Stimulated activated CD8-positive, alpha-beta memory T cell treated with anti-CD3 and anti-CD28 coated beads, Interleukin-12 subunit alpha, Interleukin-12 subunit beta, amount 100 ng/mL, for 4 hours (primary cell): ENCODE data around the gene PPP4R1.
"Not testable (repeated sequence)": the region's sequence is repeated elsewhere in the genome, so short reads cannot be mapped to it uniquely, and the experiment has no call there.

Source experiments
- DNase-seq: peaks from one replicate; pipeline ENCODE4 v3.0.0-alpha.2; 2020; ENCODE audit warnings: low read depth

Gene PPP4R1, protein sequence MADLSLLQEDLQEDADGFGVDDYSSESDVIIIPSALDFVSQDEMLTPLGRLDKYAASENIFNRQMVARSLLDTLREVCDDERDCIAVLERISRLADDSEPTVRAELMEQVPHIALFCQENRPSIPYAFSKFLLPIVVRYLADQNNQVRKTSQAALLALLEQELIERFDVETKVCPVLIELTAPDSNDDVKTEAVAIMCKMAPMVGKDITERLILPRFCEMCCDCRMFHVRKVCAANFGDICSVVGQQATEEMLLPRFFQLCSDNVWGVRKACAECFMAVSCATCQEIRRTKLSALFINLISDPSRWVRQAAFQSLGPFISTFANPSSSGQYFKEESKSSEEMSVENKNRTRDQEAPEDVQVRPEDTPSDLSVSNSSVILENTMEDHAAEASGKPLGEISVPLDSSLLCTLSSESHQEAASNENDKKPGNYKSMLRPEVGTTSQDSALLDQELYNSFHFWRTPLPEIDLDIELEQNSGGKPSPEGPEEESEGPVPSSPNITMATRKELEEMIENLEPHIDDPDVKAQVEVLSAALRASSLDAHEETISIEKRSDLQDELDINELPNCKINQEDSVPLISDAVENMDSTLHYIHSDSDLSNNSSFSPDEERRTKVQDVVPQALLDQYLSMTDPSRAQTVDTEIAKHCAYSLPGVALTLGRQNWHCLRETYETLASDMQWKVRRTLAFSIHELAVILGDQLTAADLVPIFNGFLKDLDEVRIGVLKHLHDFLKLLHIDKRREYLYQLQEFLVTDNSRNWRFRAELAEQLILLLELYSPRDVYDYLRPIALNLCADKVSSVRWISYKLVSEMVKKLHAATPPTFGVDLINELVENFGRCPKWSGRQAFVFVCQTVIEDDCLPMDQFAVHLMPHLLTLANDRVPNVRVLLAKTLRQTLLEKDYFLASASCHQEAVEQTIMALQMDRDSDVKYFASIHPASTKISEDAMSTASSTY

DNA sequence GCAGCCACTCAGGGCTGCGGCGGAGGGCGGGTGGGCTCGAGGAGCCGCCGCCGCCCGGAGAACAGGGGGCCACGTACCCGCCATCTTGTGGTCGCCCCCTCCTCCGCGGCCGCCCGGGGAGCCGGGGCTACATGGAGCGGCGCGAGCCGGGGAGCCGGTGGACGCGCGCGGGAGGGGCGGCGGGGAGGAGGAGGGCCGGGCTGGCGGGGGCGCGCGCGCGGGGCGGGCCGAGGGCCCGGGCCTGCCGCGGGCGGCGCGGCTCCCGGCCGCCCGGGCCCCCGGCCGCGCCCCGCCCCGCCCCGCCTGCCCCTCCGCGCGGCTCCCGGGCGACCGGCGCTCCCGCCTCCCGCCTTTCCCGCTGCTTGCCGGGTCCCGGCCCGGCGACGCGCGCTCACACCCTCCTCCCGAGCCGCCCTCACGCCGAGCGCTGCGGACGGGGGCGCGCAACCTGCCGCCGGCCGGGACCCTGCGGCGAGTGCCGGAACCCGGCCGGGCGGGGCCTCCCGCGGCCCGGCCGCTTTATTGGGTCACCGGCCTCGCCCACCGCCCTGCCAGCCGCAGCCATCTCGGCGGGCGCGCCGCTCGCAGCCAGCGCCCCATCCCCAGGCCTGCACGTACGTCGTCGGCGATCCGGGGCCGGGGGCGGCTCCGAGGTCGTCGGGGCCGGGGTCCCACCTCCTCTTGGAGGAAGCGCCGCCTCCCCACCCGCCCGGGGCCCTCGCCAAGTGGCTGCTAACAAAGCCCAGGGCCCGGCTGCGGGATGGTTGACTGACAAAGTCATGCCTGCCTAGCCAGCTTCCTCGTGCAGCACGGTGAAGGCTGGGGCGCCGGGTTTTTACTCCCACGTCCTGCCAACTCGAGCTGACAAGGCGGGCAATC is at the start of gene PPP4R1:
Gene PPP4R1 (minus strand): TSS at position 159 of the 879 bp plus-strand sequence. CDS start 75 bp downstream, at position 84.
- peak; percentile 57 for DNase-seq

- no peak for DNase-seq
Measured at GRCh38 chr18:9663377-9663776, 49.0 kb upstream of the PPP4R1 start.

DNA sequence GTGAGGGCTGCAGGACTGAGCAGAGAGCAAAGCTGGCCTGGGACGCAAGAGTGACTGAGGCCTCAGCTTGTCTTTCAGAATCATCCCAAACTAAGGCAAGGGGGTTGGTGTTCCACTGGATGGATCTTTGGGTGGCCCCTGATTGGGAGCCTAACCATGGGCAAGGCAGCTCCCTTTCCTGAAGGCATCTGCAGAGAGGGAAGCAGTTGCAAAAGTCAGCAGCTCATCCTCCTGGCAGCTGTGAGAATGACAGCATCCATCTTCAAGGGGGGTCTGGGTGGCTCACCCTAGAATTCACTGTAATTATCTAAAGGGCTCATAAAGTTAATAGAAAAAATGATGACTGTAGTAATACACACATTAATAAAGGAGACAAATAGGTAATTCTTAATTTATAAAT is 47.2 kb upstream of the PPP4R1 start:
- DNase-seq = no peak

- DNase-seq = no peak
Measured at GRCh38 chr18:9659499-9660375, 45.4 kb upstream of the PPP4R1 start.

GRCh38 chr18:9658087-9658641 is 43.8 kb upstream of the PPP4R1 start:
- DNase-seq = no peak

- no peak for DNase-seq
Measured at GRCh38 chr18:9655232-9655767, 40.9 kb upstream of the PPP4R1 start.

DNA sequence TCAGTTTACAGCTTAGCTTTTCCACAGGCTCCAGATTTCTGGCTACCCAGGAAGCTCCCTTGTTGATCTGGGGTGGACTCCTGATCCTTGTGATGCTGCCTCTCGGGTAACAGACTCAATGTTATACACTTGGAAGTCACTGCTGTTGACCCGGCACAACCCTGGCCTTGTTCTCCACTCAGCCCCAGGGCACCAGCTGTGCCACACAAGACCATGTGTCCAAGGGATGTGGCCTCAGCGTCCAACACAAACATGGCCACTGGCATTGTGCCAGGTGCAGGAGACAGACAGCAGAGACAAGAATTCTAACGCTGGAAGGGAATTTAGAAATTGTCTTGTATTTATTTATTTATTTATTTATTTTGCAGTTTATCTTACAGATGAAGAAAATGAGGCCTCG is 39.0 kb upstream of the PPP4R1 start:
- no peak for DNase-seq

DNA sequence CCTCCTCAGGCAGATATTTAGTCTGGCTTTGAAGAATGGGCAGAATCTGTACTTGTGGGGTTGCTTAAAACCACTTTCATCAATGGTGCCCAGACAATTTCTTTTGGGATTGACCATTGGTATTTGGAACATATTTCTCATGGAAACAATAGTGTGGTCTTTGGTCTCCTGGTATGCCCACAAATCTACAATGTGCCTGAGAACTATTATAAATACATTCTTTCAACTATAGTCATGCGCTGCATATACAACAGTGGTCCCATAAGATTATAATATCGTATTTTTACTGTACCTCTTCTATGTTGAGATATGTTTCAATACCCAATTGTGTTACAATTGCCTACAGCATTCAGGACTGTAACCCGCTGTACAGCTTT is 34.8 kb upstream of the PPP4R1 start:
- DNase-seq = no peak

DNA sequence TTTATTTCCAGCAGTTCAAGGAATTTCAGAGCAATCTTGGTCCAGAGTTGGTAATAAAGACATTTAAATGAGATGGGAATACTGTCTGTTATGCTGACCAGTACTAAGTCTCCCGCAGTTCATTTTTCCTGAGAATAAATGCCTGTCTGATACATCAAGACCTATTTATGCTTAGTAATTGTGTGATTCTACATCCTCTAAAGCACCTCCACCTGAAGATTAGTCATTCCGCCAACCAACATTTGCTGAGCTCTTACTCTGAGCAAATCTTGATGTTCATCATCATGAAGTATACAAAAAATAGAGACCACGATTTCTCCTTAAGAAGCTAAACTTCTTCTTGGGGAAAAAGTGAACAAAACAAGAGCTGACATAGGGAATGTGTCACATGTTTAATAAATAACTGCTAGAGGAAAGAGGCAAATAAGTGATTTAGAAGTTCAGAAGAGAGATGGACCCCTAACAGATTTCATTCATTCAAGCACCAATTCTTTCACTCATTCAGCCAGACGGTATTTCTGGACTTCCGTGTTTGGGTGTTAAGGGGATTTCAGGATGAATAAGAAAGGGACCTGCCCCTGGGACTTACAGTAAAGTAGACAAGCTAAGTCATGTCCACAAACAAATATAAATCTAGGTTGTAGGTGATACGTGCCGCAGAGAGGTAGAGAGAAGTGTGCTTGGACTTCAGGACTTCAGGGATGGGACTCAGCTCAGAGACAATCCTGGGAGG is 34.2 kb upstream of the PPP4R1 start:
- DNase-seq = no peak

- no peak for DNase-seq
Measured at GRCh38 chr18:9647496-9648323, 33.4 kb upstream of the PPP4R1 start.

DNA sequence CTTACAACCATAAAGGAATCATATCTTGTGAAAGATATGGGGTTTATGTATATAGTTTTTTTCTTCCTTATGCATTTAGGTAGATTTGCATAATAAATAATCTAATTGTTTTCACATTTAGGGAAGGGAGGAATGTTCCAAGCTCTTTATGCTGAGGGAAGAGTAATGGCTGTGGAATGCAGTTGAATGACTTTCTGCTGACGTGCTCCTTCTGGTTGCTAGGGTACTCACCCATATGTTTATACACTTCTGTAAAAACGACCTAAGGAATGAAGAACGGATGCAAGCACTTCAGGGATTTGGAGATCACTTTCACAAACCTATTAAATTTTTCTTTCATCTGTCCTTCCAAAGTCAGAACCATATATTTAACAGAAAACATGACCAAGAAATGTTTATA is 29.2 kb upstream of the PPP4R1 start:
- DNase-seq = no peak

- no peak for DNase-seq
Measured at GRCh38 chr18:9642799-9643462, 28.6 kb upstream of the PPP4R1 start.

- not testable (repeated sequence) for DNase-seq
Measured at GRCh38 chr18:9641081-9641480, 26.7 kb upstream of the PPP4R1 start.

GRCh38 chr18:9638886-9639285 is 24.5 kb upstream of the PPP4R1 start:
- no peak for DNase-seq

GRCh38 chr18:9637036-9637767 is 22.8 kb upstream of the PPP4R1 start:
- DNase-seq = no peak

DNA sequence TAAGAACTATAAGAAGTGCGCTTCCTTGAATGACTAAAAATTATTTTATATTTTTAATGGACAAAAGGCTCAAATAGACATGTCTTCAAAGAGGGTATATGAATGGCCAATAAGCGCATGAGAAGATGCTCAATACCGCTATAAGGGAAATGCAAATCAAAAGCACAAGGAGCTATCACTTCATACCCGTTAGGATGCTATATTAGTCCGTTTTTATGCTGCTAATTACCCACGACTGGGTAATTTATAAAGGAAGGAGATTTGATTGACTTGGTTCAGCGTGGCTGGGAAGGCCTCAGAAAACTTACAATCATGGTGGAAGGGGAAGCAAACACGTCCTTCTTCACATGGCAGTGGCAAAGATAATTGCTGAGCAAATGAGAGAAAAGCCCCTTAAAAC is 20.5 kb upstream of the PPP4R1 start:
- DNase-seq = no peak

GRCh38 chr18:9631814-9632496 is 17.6 kb upstream of the PPP4R1 start:
- DNase-seq = no peak
